CD8-positive, alpha-beta memory T cell (primary cell): ENCODE data around the gene SYT15. TPM values are rescaled to one million over a fixed set of nuclear protein-coding genes. Genes with fewer than 3 reads are reported as not detected.
A peak's percentile ranks its signal among the peaks of the same experiment; 100 is the strongest.
"Not testable (repeated sequence)": the region's sequence is repeated elsewhere in the genome, so short reads cannot be mapped to it uniquely, and the experiment has no call there.

Experiments
- CTCF ChIA-PET: fragments of 350-600 bp; sonication (Branson Sonifier 250); formaldehyde crosslinking; loops from one replicate; lab custom pipeline; 2021; ENCODE audit warnings: antibody characterized with exemption; lab: Charles Lee
- POLR2A ChIA-PET: fragments of 350-600 bp; sonication (Branson Sonifier 250); formaldehyde crosslinking; loops from one replicate; lab custom pipeline; 2021; ENCODE audit warnings: antibody characterized with exemption; lab: Charles Lee
- DNase-seq, 5 donors: peaks; one replicate each; pipeline versions ENCODE4 v3.0.0 to v3.0.0-alpha.2; 2020 to 2022; ENCODE audit warnings: mixed read lengths in 1 of 5
- H3K27ac ChIP-seq: one replicate; pipeline ENCODE4 v1.7.0; 2013; ENCODE audit warnings: low read depth, mild to moderate bottlenecking, low read length, moderate library complexity
- H3K27me3 ChIP-seq: 2 replicates; pipeline ENCODE4 v1.7.0; 2013; ENCODE audit warnings: low read length, mild to moderate bottlenecking; ENCODE audit not compliant: insufficient read depth, poor library complexity, severe bottlenecking
- H3K36me3 ChIP-seq: 2 replicates; pipeline ENCODE4 v1.7.0; 2013; ENCODE audit warnings: mild to moderate bottlenecking, low read length, moderate library complexity; ENCODE audit not compliant: insufficient read depth
- H3K4me1 ChIP-seq: 2 replicates; pipeline ENCODE4 v1.7.0; 2013; ENCODE audit warnings: mild to moderate bottlenecking, low read length, moderate library complexity; ENCODE audit not compliant: insufficient read depth
- H3K4me3 ChIP-seq: 2 replicates; pipeline ENCODE4 v1.7.0; 2013; ENCODE audit warnings: mild to moderate bottlenecking, low read length
- H3K9me3 ChIP-seq: 2 replicates; pipeline ENCODE4 v1.7.0; 2013; ENCODE audit warnings: mild to moderate bottlenecking, low read length
- H3K27ac Mint-ChIP-seq, 8 donors: one replicate each; pipeline ENCODE4 v1.8.0; 2020 to 2021; ENCODE audit warnings: mixed read lengths in 8 of 8, mild to moderate bottlenecking in 6 of 8, inconsistent platforms in 3 of 8, moderate library complexity in 3 of 8
- H3K27me3 Mint-ChIP-seq, 2 donors: one replicate each; pipeline ENCODE4 v1.8.0; 2020 to 2021; ENCODE audit warnings: mixed read lengths in 2 of 2, mild to moderate bottlenecking in 1 of 2, moderate library complexity in 1 of 2
- H3K36me3 Mint-ChIP-seq, 3 donors: one replicate each; pipeline ENCODE4 v1.8.0; 2020 to 2021; ENCODE audit warnings: mixed read lengths in 3 of 3, inconsistent platforms in 1 of 3, mild to moderate bottlenecking in 1 of 3
- H3K4me1 Mint-ChIP-seq, 3 donors: one replicate each; pipeline ENCODE4 v1.8.0; 2020 to 2021; ENCODE audit warnings: mixed read lengths in 3 of 3, inconsistent platforms in 1 of 3, mild to moderate bottlenecking in 1 of 3
- H3K4me3 Mint-ChIP-seq, 7 donors: one replicate each; pipeline ENCODE4 v1.8.0; 2020 to 2021; ENCODE audit warnings: mixed read lengths in 7 of 7, mild to moderate bottlenecking in 6 of 7, moderate library complexity in 4 of 7, inconsistent platforms in 2 of 7
- H3K9me3 Mint-ChIP-seq, 5 donors: one replicate each; pipeline ENCODE4 v1.8.0; 2020 to 2022; ENCODE audit warnings: mixed read lengths in 5 of 5, mild to moderate bottlenecking in 3 of 5, moderate library complexity in 2 of 5, inconsistent platforms in 1 of 5
- polyA plus RNA-seq: library from polyadenylated mRNA; unstranded; fragments of 300-500 nt; fragmentation: Illumina TruSeq; gene quantifications from one replicate; pipeline ENCODE4 v1.2.3, GENCODE V29; 2021
- total RNA-seq, 2 experiments: library from RNA; stranded (reverse); gene quantifications; one replicate each; pipeline ENCODE4 v1.2.3, GENCODE V29; 2021

Gene SYT15
- total and polyA plus RNA-seq, 3 experiments from 2014 or later: 0.05 to 0.70 (median 0.69) TPM

GRCh38 chr10:46616227-46616626 lies 37.3 kb downstream of the SYT15 start:
- H3K4me1 Mint-ChIP-seq, H3K27ac Mint-ChIP-seq, DNase-seq, H3K27me3 ChIP-seq, H3K27me3 Mint-ChIP-seq, H3K4me3 ChIP-seq, H3K27ac ChIP-seq, H3K4me1 ChIP-seq, H3K9me3 Mint-ChIP-seq, CTCF ChIA-PET, H3K36me3 ChIP-seq, POLR2A ChIA-PET, H3K4me3 Mint-ChIP-seq, H3K36me3 Mint-ChIP-seq, H3K9me3 ChIP-seq: not testable (repeated sequence)

GRCh38 chr10:46617134-46617533 lies 38.2 kb downstream of the SYT15 start:
- H3K27ac ChIP-seq, H3K4me3 Mint-ChIP-seq, H3K9me3 Mint-ChIP-seq, H3K4me3 ChIP-seq, POLR2A ChIA-PET, H3K36me3 ChIP-seq, H3K27me3 Mint-ChIP-seq, H3K9me3 ChIP-seq, H3K4me1 ChIP-seq, CTCF ChIA-PET, H3K4me1 Mint-ChIP-seq, H3K36me3 Mint-ChIP-seq, H3K27ac Mint-ChIP-seq, DNase-seq, H3K27me3 ChIP-seq: not testable (repeated sequence)

DNA sequence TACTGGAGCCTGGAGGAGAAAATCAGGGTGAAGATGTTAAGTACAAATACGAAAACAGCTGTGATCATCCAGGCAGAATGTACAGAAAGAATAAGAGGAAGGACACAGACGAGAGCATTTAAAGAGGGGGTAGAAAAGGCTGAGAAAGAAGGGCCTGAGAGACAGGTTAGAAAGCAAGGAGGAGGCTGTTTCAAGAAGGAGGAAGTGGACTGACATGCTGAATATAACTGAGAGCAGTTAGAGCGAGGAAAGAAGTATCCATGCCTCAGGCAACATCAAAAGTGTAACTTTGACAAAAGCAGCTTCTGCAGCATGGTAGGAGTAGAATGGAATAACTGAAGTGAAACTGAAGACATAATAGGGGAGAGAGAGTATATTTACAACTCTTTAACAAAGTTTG lies 39.0 kb downstream of the SYT15 start:
- H3K4me3 ChIP-seq, POLR2A ChIA-PET, H3K27me3 ChIP-seq, H3K4me3 Mint-ChIP-seq, H3K27me3 Mint-ChIP-seq, H3K36me3 ChIP-seq, H3K9me3 Mint-ChIP-seq, H3K27ac ChIP-seq, H3K4me1 Mint-ChIP-seq, H3K27ac Mint-ChIP-seq, DNase-seq, H3K36me3 Mint-ChIP-seq, CTCF ChIA-PET, H3K4me1 ChIP-seq, H3K9me3 ChIP-seq: not testable (repeated sequence)

DNA sequence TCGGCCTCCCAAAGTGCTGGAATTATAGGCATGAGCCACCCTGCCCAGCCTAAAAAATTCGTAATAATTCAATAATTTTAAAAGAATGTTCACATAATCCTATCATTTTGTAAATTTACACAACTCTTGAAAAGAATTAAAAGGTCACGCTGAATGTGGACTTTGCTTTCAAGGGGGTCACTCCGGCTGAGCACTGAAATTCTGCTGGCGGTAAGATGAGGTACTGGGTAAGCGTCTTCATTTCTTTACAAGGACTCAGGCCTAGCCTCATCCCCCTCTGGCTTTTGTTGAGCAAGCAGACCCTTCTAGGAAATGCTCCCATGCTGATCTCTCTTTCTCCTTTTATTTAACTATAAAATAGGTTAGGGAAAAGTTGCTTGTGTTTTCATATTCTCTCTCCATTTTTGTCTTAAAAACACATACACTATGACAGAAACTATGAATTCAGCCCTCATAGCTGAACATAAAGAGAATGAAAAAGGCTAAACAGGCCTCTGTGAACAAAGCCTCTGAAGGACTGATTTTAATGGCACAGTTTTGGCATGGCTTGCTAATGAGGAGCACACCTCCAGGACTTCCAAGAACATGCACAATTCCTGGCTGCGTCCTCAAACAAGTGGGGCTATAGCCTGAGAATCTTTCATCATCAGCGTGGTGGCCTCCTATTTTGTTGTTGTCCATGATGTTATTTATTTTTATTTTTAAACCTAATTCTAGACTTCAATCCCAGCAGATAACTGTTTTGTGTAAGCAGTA lies 45.1 kb downstream of the SYT15 start:
- H3K4me1 Mint-ChIP-seq, H3K36me3 Mint-ChIP-seq, H3K9me3 ChIP-seq, DNase-seq, H3K27me3 ChIP-seq, H3K27ac Mint-ChIP-seq, H3K4me3 Mint-ChIP-seq, H3K4me1 ChIP-seq, CTCF ChIA-PET, H3K36me3 ChIP-seq, H3K4me3 ChIP-seq, H3K27ac ChIP-seq, POLR2A ChIA-PET, H3K27me3 Mint-ChIP-seq, H3K9me3 Mint-ChIP-seq: not testable (repeated sequence)

DNA sequence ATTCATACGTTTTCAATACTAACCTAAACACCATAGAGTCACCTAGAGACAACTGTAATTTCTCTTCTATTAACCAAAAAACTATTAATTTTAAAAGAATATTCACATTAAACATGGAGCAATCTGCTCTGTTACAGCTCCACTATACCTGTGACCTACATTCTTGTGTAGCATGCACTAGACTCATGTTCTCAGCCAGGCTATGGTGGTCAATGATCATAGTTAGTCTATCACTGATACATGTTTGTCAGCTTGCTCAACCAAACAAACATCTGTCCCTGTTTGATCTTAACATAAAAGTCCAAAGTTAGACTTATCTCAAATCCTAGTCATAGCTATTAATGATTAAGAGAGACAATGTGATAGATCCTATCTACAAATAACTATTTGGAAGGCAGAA lies 50.9 kb downstream of the SYT15 start:
- H3K27ac ChIP-seq, POLR2A ChIA-PET, H3K36me3 ChIP-seq, H3K4me3 ChIP-seq, H3K4me3 Mint-ChIP-seq, H3K9me3 ChIP-seq, H3K4me1 ChIP-seq, H3K9me3 Mint-ChIP-seq, H3K27me3 Mint-ChIP-seq, H3K4me1 Mint-ChIP-seq, DNase-seq, H3K36me3 Mint-ChIP-seq, H3K27me3 ChIP-seq, H3K27ac Mint-ChIP-seq, CTCF ChIA-PET: not testable (repeated sequence)

- H3K27me3 Mint-ChIP-seq, H3K4me1 Mint-ChIP-seq, H3K9me3 ChIP-seq, H3K27ac ChIP-seq, CTCF ChIA-PET, POLR2A ChIA-PET, H3K36me3 Mint-ChIP-seq, H3K27ac Mint-ChIP-seq, H3K36me3 ChIP-seq, H3K4me1 ChIP-seq, DNase-seq, H3K9me3 Mint-ChIP-seq, H3K4me3 ChIP-seq, H3K27me3 ChIP-seq, H3K4me3 Mint-ChIP-seq: not testable (repeated sequence)
Observed at GRCh38 chr10:46630816-46631215, 51.9 kb downstream of the SYT15 start.

GRCh38 chr10:46631683-46632082 lies 52.8 kb downstream of the SYT15 start:
- H3K4me3 ChIP-seq, H3K9me3 ChIP-seq, POLR2A ChIA-PET, H3K27ac ChIP-seq, H3K27me3 Mint-ChIP-seq, H3K4me3 Mint-ChIP-seq, H3K36me3 Mint-ChIP-seq, H3K27me3 ChIP-seq, H3K4me1 Mint-ChIP-seq, DNase-seq, H3K27ac Mint-ChIP-seq, CTCF ChIA-PET, H3K4me1 ChIP-seq, H3K36me3 ChIP-seq, H3K9me3 Mint-ChIP-seq: not testable (repeated sequence)

DNA sequence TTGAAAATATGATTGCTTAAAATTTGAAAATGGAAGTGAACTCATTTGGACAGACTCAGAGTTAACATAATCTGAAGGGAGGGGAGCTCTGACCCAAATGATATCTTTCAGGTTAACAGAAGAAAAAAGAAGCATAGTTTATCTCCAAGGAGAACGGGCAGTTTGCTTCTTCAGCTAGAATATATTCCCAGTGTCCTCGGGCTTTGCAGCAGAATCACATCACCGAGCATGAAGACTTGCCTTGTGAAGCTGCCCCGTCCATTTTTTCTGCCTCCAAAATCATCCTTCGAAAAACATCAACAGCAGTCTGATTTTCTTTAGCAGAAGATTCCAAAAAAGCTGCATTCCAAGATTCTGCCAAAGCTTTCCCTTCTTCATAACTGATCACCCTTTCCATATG lies 55.8 kb downstream of the SYT15 start:
- H3K36me3 Mint-ChIP-seq, H3K4me1 Mint-ChIP-seq, H3K27ac ChIP-seq, H3K4me1 ChIP-seq, POLR2A ChIA-PET, H3K9me3 ChIP-seq, H3K4me3 ChIP-seq, CTCF ChIA-PET, H3K36me3 ChIP-seq, H3K27me3 Mint-ChIP-seq, H3K27me3 ChIP-seq, H3K9me3 Mint-ChIP-seq, DNase-seq: not testable (repeated sequence)
- Mint-ChIP-seq H3K4me3 (peak overlapping the region in 5 of 7 donors; percentile 45 to 85 (median 62)), H3K27ac (peak overlapping the region in 3 of 8 donors; percentile 29 to 81 (median 79))
